Measurements from ENCODE around the gene SAMD4A.

DNA sequence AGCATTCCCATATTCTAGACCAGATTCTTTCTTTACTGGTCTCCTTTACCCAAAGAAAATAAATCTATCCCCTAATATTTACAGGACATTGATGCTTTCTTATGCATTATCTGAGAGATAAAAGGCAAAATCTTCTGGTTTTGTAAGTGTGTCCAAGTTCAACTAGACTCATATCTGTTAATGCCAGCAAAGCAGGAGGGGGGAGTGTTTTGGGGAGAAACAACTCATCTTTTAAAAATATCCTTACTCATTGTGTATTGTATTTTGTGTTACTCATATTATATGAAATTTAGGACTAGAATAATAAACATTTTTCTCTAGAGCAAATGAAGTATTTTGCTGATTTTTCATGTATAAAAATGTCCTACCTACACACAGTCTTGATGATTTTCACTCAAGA lies 54.8 kb downstream of the SAMD4A start:
- TF ChIP-seq, protein P1, sequence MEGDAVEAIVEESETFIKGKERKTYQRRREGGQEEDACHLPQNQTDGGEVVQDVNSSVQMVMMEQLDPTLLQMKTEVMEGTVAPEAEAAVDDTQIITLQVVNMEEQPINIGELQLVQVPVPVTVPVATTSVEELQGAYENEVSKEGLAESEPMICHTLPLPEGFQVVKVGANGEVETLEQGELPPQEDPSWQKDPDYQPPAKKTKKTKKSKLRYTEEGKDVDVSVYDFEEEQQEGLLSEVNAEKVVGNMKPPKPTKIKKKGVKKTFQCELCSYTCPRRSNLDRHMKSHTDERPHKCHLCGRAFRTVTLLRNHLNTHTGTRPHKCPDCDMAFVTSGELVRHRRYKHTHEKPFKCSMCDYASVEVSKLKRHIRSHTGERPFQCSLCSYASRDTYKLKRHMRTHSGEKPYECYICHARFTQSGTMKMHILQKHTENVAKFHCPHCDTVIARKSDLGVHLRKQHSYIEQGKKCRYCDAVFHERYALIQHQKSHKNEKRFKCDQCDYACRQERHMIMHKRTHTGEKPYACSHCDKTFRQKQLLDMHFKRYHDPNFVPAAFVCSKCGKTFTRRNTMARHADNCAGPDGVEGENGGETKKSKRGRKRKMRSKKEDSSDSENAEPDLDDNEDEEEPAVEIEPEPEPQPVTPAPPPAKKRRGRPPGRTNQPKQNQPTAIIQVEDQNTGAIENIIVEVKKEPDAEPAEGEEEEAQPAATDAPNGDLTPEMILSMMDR (IDR thresholded peaks at IDR 0.05) = no peak
- TF ChIP-seq POLR2A (IDR thresholded peaks at IDR 0.05) (no peak), EP300 (IDR thresholded peaks at IDR 0.05) (no peak)

All from tibial nerve (tissue), 4 donors.